Endometrial microvascular endothelial cells (primary cell): Measurements from ENCODE around the gene RAB6B. TPM values are rescaled to one million over a fixed set of nuclear protein-coding genes. Genes with fewer than 3 reads are reported as not detected.

Experiments
- in situ Hi-C: cut with HindIII; loops from 2 replicates; pipeline ENCODE4 v1.10.0; 2017; ENCODE audit warnings: low sequenced_read_pairs, low pct_unique_long_range_greater_than_20kb; ENCODE audit errors: inconsistent ontology term
- total RNA-seq: library from RNA; depleted of rRNA; stranded (reverse); fragments of >200 nt; gene quantifications from one replicate; pipeline ENCODE4 v1.2.3, GENCODE V29; 2015; ENCODE audit errors: inconsistent ontology term

Gene RAB6B
- total RNA-seq, 1 donor from 2014 or later = 1.6 TPM

GRCh38 chr3:133868758-133869475 lies 26.8 kb downstream of the RAB6B start:
- in situ Hi-C loops = no loop called here

- in situ Hi-C loops = no loop called here
These were observed 27.5 kb downstream of the RAB6B start for GRCh38 chr3:133868186-133868585.

- in situ Hi-C loops = no loop called here
These were observed 29.5 kb downstream of the RAB6B start for GRCh38 chr3:133866141-133866540.

GRCh38 chr3:133865136-133865855 lies 30.4 kb downstream of the RAB6B start:
- in situ Hi-C loops = no loop called here

GRCh38 chr3:133864616-133865015 lies 31.1 kb downstream of the RAB6B start:
- in situ Hi-C loops = no loop called here

- in situ Hi-C loops = no loop called here
These were observed 31.8 kb downstream of the RAB6B start for GRCh38 chr3:133863911-133864310.

GRCh38 chr3:133862161-133862560 lies 33.5 kb downstream of the RAB6B start:
- in situ Hi-C loops = no loop called here

- in situ Hi-C loops = no loop called here
These were observed 35.2 kb downstream of the RAB6B start for GRCh38 chr3:133860519-133860918.

GRCh38 chr3:133859381-133860234 lies 36.1 kb downstream of the RAB6B start:
- in situ Hi-C loops = no loop called here

- in situ Hi-C loops = no loop called here
These were observed 37.9 kb downstream of the RAB6B start for GRCh38 chr3:133857767-133858166.

- in situ Hi-C loops = no loop called here
These were observed 39.4 kb downstream of the RAB6B start for GRCh38 chr3:133856316-133856715.

- in situ Hi-C loops = no loop called here
These were observed 39.9 kb downstream of the RAB6B start for GRCh38 chr3:133855772-133856171.

- in situ Hi-C loops = no loop called here
These were observed 40.7 kb downstream of the RAB6B start for GRCh38 chr3:133855002-133855370.

- in situ Hi-C loops = no loop called here
These were observed 41.2 kb downstream of the RAB6B start for GRCh38 chr3:133854264-133855001.

- in situ Hi-C loops = no loop called here
These were observed 41.8 kb downstream of the RAB6B start for GRCh38 chr3:133853925-133854227.

GRCh38 chr3:133853063-133853924 lies 42.4 kb downstream of the RAB6B start:
- in situ Hi-C loops = no loop called here

GRCh38 chr3:133851931-133852330 lies 43.8 kb downstream of the RAB6B start:
- in situ Hi-C loops = no loop called here

GRCh38 chr3:133851266-133851906 lies 44.3 kb downstream of the RAB6B start:
- in situ Hi-C loops = no loop called here
